Activated CD4-positive, alpha-beta T cell treated with anti-CD3 and anti-CD28 coated beads for 48 hours (primary cell): ENCODE data around the gene ATF2.
A peak's percentile ranks its signal among the peaks of the same experiment; 100 is the strongest.

Source experiments
- DNase-seq: peaks from one replicate; pipeline ENCODE4 v3.0.0-alpha.2; 2020

Gene ATF2, protein sequence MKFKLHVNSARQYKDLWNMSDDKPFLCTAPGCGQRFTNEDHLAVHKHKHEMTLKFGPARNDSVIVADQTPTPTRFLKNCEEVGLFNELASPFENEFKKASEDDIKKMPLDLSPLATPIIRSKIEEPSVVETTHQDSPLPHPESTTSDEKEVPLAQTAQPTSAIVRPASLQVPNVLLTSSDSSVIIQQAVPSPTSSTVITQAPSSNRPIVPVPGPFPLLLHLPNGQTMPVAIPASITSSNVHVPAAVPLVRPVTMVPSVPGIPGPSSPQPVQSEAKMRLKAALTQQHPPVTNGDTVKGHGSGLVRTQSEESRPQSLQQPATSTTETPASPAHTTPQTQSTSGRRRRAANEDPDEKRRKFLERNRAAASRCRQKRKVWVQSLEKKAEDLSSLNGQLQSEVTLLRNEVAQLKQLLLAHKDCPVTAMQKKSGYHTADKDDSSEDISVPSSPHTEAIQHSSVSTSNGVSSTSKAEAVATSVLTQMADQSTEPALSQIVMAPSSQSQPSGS

DNA sequence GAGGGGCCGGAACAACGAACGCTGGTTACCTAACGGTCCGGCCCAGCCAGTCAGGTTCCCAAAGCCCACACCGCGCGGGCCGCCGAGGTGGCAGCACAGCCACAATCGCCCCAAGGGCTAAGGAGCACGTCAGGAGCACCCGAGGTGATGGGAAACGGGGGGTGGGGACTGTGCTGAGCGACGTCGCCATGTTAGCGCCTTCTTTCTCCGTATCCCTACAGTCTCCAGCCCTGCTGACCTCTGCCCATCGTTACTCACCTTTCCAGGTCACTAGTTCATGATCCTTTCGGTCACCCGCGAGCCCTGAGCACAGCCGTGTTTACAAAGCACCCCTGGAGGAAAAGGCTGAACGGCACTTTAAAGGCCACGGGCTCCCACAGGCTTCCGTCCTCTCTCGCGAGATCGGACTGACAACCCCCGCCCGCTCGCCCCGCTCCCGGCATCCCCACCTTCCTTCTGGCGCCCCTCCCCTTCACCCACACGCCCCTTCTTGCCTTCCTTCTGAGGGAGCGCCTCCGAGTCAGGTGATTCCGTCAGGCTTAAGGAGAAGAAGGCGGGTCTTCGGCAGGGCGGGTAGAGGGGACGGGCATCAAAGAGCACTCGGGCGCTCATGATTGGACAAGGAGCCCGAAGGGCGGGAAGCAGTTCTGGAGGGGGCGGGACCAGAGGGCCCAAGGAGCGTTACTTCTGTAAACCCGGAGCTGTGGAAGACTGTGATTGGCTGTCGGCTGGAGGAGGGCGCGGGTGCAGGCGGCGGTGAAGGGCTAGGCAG lies at the start of gene ATF2:
Gene ATF2 (minus strand): TSS at position 412 of the 772 bp plus-strand sequence. CDS start 31,760 bp downstream, outside the sequence.
- DNase-seq: peak; percentile 98

DNA sequence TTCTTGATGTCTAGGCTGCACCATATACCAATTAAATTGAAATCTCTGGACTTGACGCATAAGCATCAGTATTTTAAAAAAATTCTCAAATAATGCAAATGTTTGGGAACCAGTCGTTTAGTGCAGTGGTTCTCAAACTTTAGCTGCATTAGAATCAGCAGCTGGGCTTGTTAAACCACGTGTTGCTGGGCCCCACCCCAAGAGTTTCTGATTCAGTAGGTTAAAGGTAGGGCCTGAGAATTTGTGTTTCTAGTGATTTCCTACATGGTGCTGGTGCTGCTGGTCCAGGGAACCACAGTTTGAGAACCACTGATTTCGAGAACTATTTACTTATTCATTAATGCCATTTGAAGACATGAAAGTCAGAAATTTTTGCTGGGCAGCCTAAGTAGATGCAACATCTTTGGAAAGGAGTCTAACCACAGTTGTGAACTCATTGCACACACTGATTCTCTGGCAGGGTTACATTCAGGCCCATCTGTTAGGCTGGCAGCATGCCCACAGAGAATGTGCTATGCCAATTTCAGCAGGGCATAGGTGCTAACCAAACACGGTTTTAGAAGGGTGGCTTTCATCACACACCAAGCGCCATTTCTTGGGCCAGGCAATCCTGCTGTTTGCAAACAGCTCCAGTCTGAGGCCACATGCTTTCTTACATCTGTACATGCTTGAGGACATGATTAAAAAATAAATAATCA lies 39.9 kb upstream of the ATF2 start:
- no peak for DNase-seq

GRCh38 chr2:175206866-175207265 lies 38.9 kb upstream of the ATF2 start:
- no peak for DNase-seq

DNA sequence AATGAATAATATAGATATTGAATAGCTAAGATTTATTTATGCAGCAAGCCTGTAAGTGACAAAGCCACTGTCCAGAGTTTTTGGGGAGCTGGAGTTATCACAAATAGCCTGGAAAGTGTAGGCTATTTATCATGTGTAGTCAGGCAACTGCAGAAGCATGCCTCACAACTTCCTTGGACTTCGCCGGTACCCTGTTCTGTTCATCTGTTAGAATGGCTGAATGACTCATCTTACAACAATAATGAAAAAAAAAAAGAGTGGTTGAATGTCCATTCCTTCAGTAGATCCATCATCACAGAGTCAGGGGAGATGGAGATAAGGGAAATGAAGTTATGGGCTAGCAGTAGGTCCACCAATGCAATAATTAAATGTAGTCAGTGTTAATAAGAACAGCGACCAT lies 37.5 kb upstream of the ATF2 start:
- no peak for DNase-seq

GRCh38 chr2:175203621-175204496 lies 35.9 kb upstream of the ATF2 start:
- DNase-seq: peak; percentile 74

DNA sequence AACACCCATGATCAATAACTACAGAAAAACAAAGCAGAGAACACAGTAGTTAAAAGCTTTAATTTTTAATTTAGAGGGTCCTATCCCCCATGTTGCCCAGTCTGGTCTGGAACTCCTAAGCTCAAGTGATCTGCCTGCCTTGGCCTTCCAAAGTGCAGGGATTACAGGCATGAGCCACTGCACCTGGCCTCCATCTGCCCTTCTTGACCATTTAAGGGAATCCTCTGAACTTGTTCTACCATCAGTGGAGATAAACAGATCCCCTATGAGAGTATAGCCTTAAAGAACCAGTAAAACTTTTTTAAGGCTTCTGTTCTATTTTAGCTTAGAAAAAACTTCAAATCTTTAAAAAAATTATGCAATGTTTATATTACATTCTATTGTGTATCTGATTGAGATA lies 27.0 kb upstream of the ATF2 start:
- DNase-seq: no peak

- no peak for DNase-seq
Measured at GRCh38 chr2:175188761-175189160, 20.8 kb upstream of the ATF2 start.

DNA sequence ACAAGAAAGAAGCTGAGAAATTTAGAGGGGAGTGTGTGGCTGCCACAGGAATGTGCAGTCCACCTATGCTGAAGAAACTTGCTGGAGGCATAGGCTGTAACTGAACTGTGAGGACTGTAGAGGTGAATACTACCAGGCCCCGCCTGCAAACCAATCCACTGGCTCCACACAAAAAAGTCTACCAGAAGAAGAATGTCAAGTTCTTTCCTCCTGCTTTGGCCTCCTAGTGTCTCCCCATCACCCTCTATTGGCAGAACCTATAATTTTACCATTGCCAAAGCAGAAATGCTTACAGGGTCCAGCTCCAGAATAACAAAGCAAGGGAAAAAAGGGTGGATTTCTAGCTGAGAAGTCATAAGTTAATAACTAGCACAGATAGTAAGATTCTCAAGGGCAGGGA lies 19.4 kb upstream of the ATF2 start:
- no peak for DNase-seq

DNA sequence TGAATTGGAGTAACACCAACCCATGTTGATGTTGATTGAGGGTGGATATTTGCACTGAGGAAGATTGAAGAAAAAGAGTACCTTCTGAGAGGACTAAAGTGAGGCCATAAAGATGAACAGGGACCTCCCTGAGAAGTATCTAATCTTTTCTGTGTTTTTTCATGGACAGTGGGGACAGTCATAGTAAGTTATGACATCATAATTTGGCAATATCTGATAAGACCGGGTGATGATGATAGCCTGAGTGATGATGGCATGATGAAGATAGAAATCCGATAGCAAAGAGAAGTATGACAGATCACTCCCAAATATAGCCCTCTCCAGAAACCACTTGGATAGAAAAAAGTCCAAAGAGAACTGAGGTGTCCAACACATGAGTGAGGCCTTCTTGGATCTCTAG lies 15.7 kb upstream of the ATF2 start:
- DNase-seq: no peak

DNA sequence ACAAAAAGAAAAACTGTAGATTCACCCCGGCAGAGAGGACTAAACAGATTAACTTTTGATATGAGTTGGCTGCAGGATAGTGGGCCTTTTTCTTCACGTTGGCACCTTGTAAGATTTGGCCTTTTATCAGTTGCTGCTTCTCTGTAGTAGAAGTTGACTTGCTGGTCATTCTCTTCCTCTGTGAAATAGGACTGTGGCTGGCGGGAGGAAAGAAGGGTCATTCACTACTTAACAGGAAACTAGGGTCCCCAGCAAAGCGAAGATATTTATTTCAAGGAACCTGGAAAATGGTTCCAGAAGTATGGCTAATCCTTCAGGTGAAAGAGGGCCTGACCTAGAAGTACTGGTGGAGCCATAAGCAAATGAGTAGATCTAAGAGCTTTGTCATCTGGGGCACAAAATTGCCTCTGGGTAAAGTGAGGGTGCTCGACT lies 13.9 kb upstream of the ATF2 start:
- DNase-seq: no peak

DNA sequence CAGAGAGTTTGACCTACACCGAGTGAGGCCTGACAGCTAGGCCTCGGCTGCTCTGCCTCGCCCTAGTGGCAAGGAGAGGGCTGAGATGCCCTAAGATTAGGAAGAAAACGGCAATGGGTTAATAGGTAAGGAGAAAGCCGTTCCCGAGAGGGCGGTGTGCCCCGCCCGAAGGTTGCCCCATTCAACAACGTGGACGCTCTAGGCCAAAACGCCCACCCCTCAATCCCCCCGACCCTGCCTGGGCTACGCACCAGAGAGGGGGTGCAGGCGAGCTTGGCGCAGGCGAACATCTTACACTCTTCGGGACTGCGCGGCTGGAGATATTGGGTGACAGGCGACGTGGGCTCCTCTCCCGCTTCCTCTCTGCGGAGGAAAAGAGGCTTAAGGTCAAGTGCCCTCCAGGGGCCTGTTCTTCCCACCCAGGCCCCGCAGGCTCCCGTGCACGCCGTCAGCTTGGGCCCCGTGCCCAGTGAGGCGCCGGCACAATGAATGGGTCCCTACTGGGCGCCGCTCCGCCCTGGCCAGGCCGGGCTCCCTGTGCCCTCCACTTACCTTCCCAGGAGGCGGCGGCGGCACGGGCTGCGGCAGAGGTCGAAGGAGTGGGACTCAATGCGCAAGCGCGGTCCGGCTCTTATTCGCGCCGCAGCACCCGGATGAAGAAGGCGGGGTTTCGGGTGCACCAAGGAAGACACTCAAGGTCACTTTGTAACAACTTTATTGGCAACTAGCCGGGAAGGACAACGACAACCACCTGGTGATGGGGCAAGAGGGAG lies 13.3 kb upstream of the ATF2 start, which contains the start of gene ATP5MC3:
Gene ATP5MC3 (minus strand): TSS at position 607 of the 773 bp plus-strand sequence. CDS start 317 bp downstream, at position 290.
- peak; percentile 95 for DNase-seq

GRCh38 chr2:175180701-175181103 lies 12.7 kb upstream of the ATF2 start:
- DNase-seq: peak; percentile 73

DNA sequence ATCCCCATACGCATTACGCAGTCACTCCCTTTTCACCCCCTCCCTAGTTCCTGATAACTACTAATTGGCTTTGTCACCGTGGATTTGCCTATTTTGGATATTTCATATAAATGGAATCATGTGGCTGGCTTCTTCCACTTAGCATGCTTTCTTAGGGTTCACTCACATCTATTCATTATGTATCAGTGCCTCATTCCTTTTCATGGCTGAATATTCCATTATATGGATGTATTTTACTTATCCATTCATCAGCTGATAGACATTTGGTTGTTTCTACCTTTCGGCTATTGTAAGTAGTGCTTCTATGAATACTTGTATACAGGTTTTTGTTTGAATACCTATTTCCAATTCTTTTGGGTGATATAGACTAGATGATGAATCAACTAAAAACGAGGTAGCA lies 8.6 kb upstream of the ATF2 start:
- no peak for DNase-seq

GRCh38 chr2:175175896-175176295 lies 7.9 kb upstream of the ATF2 start:
- no peak for DNase-seq

DNA sequence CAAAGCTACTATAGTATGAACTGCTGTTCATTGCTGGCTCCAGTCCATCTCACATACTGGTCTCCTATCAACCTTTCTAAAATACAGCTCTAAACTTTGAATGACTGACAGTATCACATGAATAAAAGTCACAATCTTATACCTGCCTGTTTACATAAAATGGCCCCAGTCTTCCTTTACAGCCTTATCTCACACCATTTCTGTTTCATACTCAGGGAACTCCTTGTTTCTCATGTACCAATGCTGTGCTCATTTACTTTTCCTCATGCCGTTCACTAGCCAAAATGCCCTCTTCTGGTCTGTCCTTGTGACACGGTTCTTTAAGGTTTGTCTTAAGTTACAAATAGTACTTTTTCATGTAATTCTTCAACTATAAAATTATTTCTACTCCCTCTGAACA lies 7.3 kb upstream of the ATF2 start:
- no peak for DNase-seq

GRCh38 chr2:175170659-175171304 lies 2.8 kb upstream of the ATF2 start:
- DNase-seq: no peak

GRCh38 chr2:175169191-175169590 lies 1.2 kb upstream of the ATF2 start:
- no peak for DNase-seq

DNA sequence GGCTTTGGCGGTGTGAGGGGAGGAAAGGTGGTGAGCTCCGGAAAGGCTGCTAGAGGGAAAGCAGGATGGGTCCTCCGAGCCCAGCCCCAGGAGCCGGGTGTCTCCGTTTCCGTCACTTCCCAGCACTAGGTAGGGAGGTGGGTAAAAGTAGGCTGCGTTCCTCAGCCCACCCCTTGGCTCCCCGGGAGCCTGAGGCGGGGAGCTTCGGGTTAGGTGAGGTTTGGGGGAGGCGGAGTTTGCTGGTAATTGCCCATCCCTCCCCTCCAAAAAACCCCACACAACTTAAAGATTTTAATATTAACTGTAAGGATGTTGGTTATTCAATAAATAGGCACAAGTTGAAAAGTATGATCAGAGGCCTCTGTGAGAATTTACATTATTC lies 552 bp upstream of the ATF2 start:
- DNase-seq: no peak

GRCh38 chr2:175167076-175167791 lies 769 bp downstream of the ATF2 start:
- DNase-seq: no peak

DNA sequence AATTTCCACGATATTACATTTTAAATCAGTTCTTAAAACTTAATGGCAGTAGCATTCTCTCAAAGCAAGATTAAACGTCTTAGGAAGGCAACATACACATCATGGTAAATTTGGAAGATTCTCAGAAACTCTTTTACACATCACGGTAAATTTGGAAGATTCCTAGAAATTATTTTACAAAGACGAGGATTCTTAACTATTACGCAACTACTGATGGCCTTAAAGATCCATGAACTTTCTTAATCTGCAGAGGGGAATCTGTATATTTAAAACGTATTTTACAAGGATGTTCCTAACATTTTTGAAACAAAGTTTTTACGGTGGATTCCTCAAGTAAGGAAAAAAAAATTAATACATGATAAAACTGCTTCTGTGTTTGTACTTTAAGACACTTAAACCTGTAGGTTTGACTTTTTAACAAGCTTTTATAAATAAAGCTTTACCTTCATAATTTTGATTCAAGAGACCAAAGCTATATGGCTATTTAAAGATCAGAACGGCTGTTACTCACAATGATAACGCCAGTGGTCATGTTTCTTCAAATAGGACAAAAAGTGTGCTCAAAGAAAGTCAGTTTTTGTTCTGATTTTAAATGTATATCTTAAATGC lies 1.7 kb downstream of the ATF2 start:
- no peak for DNase-seq
